DMS 273 treated with DMSO at 0.1 percent for 48 hours (cell line): Measurements from ENCODE around the gene CCR4.
"Not testable (repeated sequence)": the region's sequence is repeated elsewhere in the genome, so short reads cannot be mapped to it uniquely, and the experiment has no call there.

ENCODE experiments used
- DNase-seq: peaks from one replicate; lab custom pipeline; 2025; lab: John Stamatoyannopoulos, UW

The CCR4 gene

DNA sequence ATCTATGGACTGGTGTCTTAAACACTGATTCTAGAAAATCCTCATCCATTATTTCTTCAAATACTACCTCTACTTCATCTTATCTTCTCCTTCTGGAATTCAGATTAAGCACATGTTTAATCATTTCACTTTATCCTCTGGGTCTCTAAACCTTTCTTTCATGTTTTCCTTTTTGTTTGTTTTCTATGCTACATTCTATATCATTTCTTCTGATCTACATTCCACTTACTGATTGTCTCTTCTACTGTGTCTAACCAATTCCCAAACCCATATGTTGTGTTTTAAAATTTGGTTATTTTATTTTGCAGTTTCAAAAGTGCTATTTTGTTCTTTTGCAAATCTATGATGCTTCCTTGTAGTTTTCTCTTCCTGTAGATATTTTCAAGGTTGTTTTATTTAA, 31.7 kb downstream of the CCR4 start:
- DNase-seq: no peak

DNA sequence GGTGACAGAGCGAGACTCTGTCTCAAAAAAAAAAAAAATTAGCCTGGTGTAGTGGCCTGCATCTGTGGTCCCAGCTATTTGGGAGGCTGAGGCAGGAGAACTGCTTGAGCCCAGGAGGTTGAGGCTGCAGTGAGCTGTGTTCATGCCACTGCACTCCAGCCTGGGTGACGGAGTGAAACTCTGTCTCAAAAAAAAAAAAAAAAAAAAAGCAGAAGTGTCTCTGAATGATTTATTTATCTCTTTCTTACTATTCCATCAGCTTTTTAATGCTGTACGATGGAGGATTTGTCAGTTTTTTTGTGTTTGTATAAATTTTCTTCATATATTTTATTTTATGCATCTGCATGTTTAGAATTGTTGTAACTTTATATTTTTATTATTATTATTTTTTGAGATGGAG, 33.5 kb downstream of the CCR4 start:
- not testable (repeated sequence) for DNase-seq

GRCh38 chr3:32989171-32989570, 37.7 kb downstream of the CCR4 start:
- no peak for DNase-seq

DNA sequence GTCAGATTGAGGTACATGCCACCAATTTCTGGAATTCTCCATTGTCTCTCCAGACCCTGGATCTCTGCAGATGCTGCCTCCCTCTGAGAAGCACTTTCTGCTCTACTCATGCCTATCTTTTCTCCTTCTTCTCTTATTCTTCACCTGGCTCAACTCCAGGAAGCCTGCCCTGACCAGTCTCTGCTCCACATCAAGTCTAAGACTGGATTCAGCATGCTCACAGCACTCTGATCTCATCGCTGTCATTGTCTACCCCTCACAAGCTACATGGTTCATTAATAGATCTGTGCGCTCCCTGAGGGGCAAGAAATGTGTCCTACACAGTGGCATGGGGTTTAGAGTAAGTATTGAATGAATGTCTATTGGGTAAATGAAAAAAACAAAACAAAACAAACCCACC, 38.7 kb downstream of the CCR4 start:
- no peak for DNase-seq

DNA sequence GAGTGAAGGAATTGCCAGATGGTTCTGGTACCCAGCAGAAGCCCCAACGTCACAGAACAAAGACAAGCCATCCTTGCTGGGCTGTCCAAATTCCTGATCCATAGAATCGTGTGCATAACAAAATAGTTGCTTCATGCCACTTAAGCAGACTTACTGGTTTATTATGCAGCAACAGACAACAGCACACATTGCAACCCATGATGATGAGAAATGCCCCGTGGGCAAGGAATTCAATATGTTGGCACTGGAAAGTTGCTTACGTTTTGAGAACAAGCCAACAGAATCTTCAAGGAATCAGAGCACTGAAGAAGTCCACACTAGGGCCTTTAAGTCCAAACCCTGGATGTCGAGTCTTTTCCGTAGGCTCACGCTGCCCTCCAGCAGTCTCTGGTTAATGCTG, 40.3 kb downstream of the CCR4 start:
- DNase-seq: no peak

DNA sequence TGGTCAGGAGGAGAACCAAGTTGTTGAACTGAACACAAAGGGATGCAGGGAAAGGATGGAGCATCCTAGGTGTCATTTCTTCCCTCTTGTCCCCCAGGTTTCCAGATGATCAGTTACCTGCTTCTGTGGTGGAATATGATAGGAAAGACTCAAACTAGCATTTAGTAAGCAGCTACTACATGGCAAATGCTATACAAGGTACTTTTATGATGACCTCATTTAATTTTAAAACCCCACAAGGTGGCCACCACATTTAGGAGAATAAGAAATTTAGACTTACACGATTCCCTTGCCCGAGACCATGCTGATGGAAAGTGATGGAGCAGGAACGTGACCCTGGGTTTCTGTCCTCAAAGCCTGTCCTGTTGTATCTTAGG, 40.9 kb downstream of the CCR4 start:
- DNase-seq: no peak

DNA sequence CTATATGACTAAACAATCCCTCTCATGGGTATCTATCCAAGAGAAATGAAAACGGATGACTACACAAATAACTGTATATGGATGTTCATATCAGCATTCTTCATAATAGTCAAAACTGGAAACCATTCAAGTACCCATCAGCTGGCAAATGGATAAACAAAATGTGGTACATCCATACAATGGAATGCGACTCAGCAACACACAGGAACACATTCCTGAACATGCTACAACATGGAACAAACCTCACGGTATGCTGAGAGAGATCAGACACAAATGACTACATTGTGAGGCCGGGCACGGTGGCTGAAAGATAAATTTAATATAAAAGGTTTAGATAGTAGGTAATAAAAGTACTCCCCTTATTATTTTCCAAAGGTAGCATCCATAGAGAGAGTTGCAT, 42.6 kb downstream of the CCR4 start:
- no peak for DNase-seq

DNA sequence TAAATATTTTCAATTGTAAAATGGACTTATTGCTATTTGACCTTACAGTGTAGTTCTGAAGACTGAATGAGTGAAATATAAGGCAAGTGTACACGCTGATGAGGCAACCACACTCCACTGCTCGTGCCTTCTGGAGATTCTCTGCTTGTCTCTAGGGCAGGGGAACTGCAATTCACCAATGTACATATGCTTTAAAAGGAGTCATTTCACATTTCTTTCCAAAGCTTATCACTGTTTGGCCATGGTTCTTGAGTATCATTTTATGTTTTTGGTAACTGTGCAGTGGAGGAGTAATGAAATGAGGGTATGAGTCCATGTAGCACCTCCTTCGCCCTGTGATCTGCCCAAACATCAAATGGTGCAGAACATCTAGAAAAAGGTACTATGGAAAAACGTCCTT, 43.7 kb downstream of the CCR4 start:
- DNase-seq: no peak

- no peak for DNase-seq
Measured at GRCh38 chr3:32996048-32996754, 44.8 kb downstream of the CCR4 start.

GRCh38 chr3:32996755-32997091, 45.3 kb downstream of the CCR4 start:
- DNase-seq: no peak

DNA sequence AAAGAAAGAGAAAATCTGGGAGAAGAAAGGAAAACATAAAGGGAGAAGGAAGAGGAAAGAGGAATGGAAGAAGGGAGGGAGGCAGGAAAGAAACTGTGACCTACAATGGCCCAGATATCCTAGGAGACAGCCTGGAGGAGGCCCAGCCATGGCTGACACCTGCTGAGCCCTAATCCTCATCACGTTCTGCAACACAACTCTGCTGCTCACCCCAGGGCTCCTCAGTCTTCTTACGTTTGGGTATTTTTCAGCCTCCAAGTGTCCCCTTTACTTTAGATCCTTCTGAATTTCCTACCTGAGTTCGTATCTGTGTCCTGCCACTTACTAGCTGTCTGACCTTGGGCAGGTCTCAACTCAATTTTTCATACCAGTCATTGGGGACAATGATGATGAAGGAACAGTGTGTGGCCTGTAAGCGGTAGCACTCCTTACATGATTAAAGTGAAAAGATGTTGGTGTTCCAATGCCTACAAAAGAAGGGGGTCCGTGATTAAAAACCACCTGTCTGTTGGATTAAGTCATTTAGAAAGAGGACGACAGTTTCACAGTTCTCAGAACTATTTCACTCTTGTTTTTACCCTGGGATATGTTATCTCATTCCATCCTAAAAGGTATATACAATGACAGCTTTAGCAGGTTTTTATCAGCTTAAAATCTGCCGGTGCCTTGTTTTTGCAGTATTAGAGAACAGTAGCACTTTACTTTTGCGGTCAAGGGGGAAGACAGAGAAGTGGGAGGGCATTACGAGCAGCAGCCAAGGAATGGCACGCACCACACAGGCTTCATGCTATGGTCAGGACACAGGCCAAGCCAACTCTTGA, 47.4 kb downstream of the CCR4 start:
- DNase-seq: no peak

GRCh38 chr3:33000691-33001385, 49.4 kb downstream of the CCR4 start:
- no peak for DNase-seq

DNA sequence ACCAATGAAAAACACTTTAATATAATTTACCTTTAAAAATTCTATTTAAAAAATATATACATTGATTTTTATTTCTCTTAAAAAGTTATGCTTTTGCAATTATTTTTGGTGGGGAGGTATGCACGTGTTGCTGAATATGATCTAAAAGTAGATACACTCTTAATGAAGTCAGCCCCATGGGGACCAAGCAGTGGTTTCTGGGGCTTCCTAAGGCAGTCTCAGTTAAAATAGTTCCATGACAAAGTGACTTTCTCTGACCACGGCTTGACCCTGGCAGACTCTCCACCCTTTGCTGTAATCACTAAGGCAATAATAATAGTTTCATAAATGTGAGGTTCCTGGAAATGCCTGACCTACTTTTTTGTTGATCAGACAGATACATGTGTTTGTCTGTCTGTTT, 50.4 kb downstream of the CCR4 start:
- no peak for DNase-seq

DNA sequence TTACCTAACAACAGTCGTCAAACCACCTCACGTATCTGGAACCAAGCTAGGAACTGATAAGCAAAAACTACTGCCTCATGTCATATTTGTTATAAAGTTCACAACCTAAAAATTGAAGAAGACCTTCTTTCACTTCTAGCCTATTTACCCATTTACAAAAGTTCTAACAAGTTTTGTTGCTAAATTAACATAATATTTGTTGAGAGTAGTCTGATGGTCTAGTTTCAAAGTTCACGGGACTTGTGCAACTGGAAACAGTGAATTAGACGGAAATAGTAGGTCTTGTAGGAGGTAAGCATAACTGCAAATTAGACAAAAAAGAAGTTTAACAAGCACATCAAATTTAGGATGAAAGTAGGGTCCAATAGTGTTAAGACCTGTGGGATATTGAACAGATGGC, 51.9 kb downstream of the CCR4 start:
- no peak for DNase-seq

- no peak for DNase-seq
Measured at GRCh38 chr3:33004205-33004604, 52.8 kb downstream of the CCR4 start.

GRCh38 chr3:33004961-33005360, 53.5 kb downstream of the CCR4 start:
- no peak for DNase-seq
